ENCODE data around the gene MYCBP2. TPM values are rescaled to one million over a fixed set of nuclear protein-coding genes. Genes with fewer than 3 reads are reported as not detected.
"Not testable (repeated sequence)": the region's sequence is repeated elsewhere in the genome, so short reads cannot be mapped to it uniquely, and the experiment has no call there.

Gene MYCBP2
- total and polyA plus RNA-seq, 9 donors = 45.6 to 145 (median 100) TPM

DNA sequence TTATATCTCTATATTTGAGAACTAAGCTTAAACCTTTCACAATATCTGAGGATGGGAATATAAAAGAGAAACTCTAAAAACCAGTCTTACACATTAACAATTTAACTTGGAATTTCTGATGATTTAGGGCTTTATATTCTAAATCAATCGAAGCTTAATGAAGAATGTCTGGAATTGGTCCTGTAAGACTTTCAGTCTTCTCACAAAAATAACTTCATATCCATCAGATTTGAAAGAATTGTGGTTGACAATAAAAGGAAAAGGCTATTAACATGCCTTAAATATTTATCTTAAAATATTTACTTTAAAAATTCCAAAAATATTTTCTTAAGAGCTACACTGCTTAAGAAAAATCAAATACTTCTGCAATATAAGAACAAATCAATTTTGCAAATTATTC is 27.3 kb downstream of the MYCBP2 start:
- H3K27ac ChIP-seq = no peak overlapping the region
- H3K36me3 ChIP-seq = no peaks in the 10 kb centered on the region
- no peaks in the 10 kb centered on the region for H3K9me3 ChIP-seq
- no peak overlapping the region for H3K4me3 ChIP-seq
- intact Hi-C loops (cut with DNase I) = no loop called here
- 4 to 15% (median 6%) methylated on average over 1 of the region's 1 CpG for WGBS, 3 donors
- TF ChIP-seq CTCF (IDR thresholded peaks at IDR 0.05) = no peak
- TF ChIP-seq POLR2A (IDR thresholded peaks at IDR 0.05) = no peak
- no peak for TF ChIP-seq EP300 (IDR thresholded peaks at IDR 0.05)
- peaks cover 7% of the 10 kb centered on the region for H3K4me1 ChIP-seq (ENCODE audit: insufficient read depth)
- DNase-seq = no peak
- H3K27me3 ChIP-seq = no peaks in the 10 kb centered on the region

GRCh38 chr13:77298426-77298825 is 28.5 kb downstream of the MYCBP2 start:
- no peaks in the 10 kb centered on the region for H3K36me3 ChIP-seq
- WGBS, 3 donors = 90 to 94% (median 93%) methylated on average over 3 of the region's 3 CpGs
- H3K9me3 ChIP-seq = no peaks in the 10 kb centered on the region
- H3K27ac ChIP-seq = no peak overlapping the region
- H3K4me1 ChIP-seq (ENCODE audit: insufficient read depth) = peaks cover 7% of the 10 kb centered on the region
- TF ChIP-seq CTCF (IDR thresholded peaks at IDR 0.05) (no peak), EP300 (IDR thresholded peaks at IDR 0.05) (no peak), POLR2A (IDR thresholded peaks at IDR 0.05) (no peak)
- H3K4me3 ChIP-seq = no peak overlapping the region
- H3K27me3 ChIP-seq = no peaks in the 10 kb centered on the region
- no peak for DNase-seq
- intact Hi-C loops (cut with DNase I) = no loop called here

DNA sequence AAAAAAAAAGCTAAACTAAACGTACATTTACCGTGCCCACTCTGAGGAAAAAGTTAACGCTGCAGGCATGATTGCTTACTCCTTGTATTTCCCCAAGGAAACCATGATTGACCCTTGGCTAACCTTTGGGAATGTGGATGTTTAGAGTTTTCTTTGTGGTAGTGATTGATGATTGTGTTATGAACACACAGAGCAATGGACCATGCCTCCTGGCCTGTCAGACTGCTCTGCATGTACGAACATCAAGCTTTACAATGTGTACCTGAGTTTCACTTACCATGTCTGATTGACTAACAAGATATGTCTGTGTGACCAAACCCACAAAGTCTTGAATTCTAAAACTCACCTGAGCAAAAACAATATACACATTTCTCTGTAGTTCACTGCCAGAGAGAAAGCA is 35.1 kb downstream of the MYCBP2 start:
- no peaks in the 10 kb centered on the region for H3K27me3 ChIP-seq
- H3K36me3 ChIP-seq = no peaks in the 10 kb centered on the region
- intact Hi-C loops (cut with DNase I) = no loop called here
- DNase-seq = no peak
- no peak overlapping the region for H3K27ac ChIP-seq
- H3K9me3 ChIP-seq = peaks cover 0 to 3% of the 10 kb centered on the region in 2 donors
- H3K4me1 ChIP-seq (ENCODE audit: insufficient read depth) = no peaks in the 10 kb centered on the region
- 62 to 77% (median 74%) methylated on average over 4 of the region's 4 CpGs for WGBS, 3 donors
- TF ChIP-seq EP300 (IDR thresholded peaks at IDR 0.05) (no peak), CTCF (IDR thresholded peaks at IDR 0.05) (no peak), POLR2A (IDR thresholded peaks at IDR 0.05) (no peak)
- no peak overlapping the region for H3K4me3 ChIP-seq

GRCh38 chr13:77290342-77290741 is 36.6 kb downstream of the MYCBP2 start:
- no peak overlapping the region for H3K27ac ChIP-seq
- no peaks in the 10 kb centered on the region for H3K36me3 ChIP-seq
- no peaks in the 10 kb centered on the region for H3K4me1 ChIP-seq (ENCODE audit: insufficient read depth)
- no peak overlapping the region for H3K4me3 ChIP-seq
- no peak for TF ChIP-seq POLR2A (IDR thresholded peaks at IDR 0.05)
- intact Hi-C loops (cut with DNase I) = no loop called here
- 96 to 98% (median 97%) methylated on average over 2 of the region's 2 CpGs for WGBS, 3 donors
- DNase-seq = no peak
- peaks cover 0 to 3% of the 10 kb centered on the region in 2 donors for H3K9me3 ChIP-seq
- H3K27me3 ChIP-seq = no peaks in the 10 kb centered on the region

DNA sequence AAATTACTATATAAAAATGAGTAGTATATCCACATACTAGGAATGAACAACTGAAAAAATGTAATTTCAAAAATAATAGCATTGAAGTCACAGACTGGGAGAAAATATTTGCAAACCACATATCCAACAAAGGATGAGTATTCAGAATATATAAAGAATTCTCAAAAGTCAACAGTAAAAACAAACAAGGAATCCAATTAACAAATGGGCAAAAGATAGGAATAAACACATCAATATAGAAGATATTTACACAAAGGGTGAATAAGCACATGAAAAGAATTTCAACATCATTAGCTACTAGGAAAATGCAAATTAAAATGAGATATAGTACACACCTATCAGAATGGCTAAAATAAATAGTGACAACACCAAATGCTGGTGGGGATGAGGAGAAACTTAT is 37.0 kb downstream of the MYCBP2 start:
- Histone ChIP-seq H3K36me3 (no peaks in the 10 kb centered on the region), H3K27ac (no peak overlapping the region), H3K27me3 (no peaks in the 10 kb centered on the region), H3K4me3 (no peak overlapping the region), H3K9me3 (peaks cover 0 to 3% of the 10 kb centered on the region in 2 donors), H3K4me1 (ENCODE audit: insufficient read depth) (no peaks in the 10 kb centered on the region)
- TF ChIP-seq POLR2A (IDR thresholded peaks at IDR 0.05) (no peak), EP300 (IDR thresholded peaks at IDR 0.05) (no peak)
- DNase-seq = no peak
- intact Hi-C loops (cut with DNase I) = no loop called here

- H3K36me3 ChIP-seq; H3K4me1 ChIP-seq (ENCODE audit: insufficient read depth); H3K27me3 ChIP-seq; H3K27ac ChIP-seq; DNase-seq; intact Hi-C loops (cut with DNase I); H3K9me3 ChIP-seq; H3K4me3 ChIP-seq: not testable (repeated sequence)
- 92 to 100% (median 95%) methylated on average over 3 of the region's 3 CpGs for WGBS, 3 donors
Observed at GRCh38 chr13:77285632-77286031, 41.3 kb downstream of the MYCBP2 start.
